Osteoblast (primary cell): ENCODE results near the gene PARD3B. TPM values are rescaled to one million over a fixed set of nuclear protein-coding genes. Genes with fewer than 3 reads are reported as not detected.

ENCODE experiments used
- DNase-seq: peaks from one replicate; pipeline ENCODE4 v3.0.0; 2011; ENCODE audit warnings: low spot score, mixed read lengths; ENCODE audit not compliant: insufficient read length; ENCODE audit errors: missing footprints
- H2AFZ ChIP-seq: 2 replicates; pipeline ENCODE4 v1.6.0; 2011; ENCODE audit warnings: mild to moderate bottlenecking, low read length
- H3K27ac ChIP-seq: 2 replicates; pipeline ENCODE4 v1.5.1; 2011; ENCODE audit warnings: mild to moderate bottlenecking, low read depth, low read length, moderate library complexity
- H3K27me3 ChIP-seq: 2 replicates; pipeline ENCODE4 v1.6.0; 2012; ENCODE audit warnings: mild to moderate bottlenecking, control low read depth, inconsistent platforms, low read length, moderate library complexity; ENCODE audit not compliant: insufficient read depth
- H3K36me3 ChIP-seq: 2 replicates; pipeline ENCODE4 v1.5.1; 2011; ENCODE audit warnings: mild to moderate bottlenecking, low read length, control low read depth, moderate library complexity; ENCODE audit not compliant: insufficient read depth
- H3K4me1 ChIP-seq: 2 replicates; pipeline ENCODE4 v1.5.1; 2011; ENCODE audit warnings: mild to moderate bottlenecking, low read length, control low read depth, moderate library complexity; ENCODE audit not compliant: insufficient read depth
- H3K4me2 ChIP-seq: 2 replicates; pipeline ENCODE4 v1.6.0; 2011; ENCODE audit warnings: mild to moderate bottlenecking, low read length; ENCODE audit not compliant: insufficient read depth
- H3K4me3 ChIP-seq: fragments of 200-600 bp; sonication (generic); 3 replicates; pipeline ENCODE4 v1.5.1; 2012; ENCODE audit warnings: mild to moderate bottlenecking, low read length, inconsistent platforms; ENCODE audit not compliant: insufficient read depth
- H3K79me2 ChIP-seq: 2 replicates; pipeline ENCODE4 v1.6.0; 2012; ENCODE audit warnings: mild to moderate bottlenecking, low read length, control low read depth, inconsistent platforms; ENCODE audit not compliant: insufficient read depth
- H3K9me3 ChIP-seq: 2 replicates; pipeline ENCODE4 v1.5.1; 2011; ENCODE audit warnings: low read depth, low read length, control low read depth
- H4K20me1 ChIP-seq: 2 replicates; pipeline ENCODE4 v1.6.0; 2012; ENCODE audit warnings: mild to moderate bottlenecking, low read length, control low read depth; ENCODE audit not compliant: insufficient read depth
- CTCF ChIP-seq: IDR thresholded peaks from 2 replicates; pipeline ENCODE4 v1.5.1; 2011; ENCODE audit warnings: mild to moderate bottlenecking, low read depth, low read length, moderate library complexity; ENCODE audit errors: extremely low read depth
- total RNA-seq: library from RNA; depleted of rRNA; stranded (reverse); fragments of >200 nt; gene quantifications from 2 replicates; pipeline ENCODE4 v1.2.3, GENCODE V29; 2012

PARD3B gene
- total RNA-seq, 1 donor = 22.4 TPM

GRCh38 chr2:204539019-204539385, 6.3 kb upstream of the PARD3B start:
- H4K20me1 ChIP-seq = no peaks in the 10 kb centered on the region
- no peaks in the 10 kb centered on the region for H3K9me3 ChIP-seq
- no peak overlapping the region for H3K4me3 ChIP-seq
- peaks cover 10% of the 10 kb centered on the region for H3K4me1 ChIP-seq
- peak overlapping the region; percentile 72 for H2AFZ ChIP-seq
- no peaks in the 10 kb centered on the region for H3K36me3 ChIP-seq
- peak overlapping the region; percentile 25 for H3K27ac ChIP-seq
- H3K79me2 ChIP-seq = no peaks in the 10 kb centered on the region
- H3K27me3 ChIP-seq = no peaks in the 10 kb centered on the region
- no peak for DNase-seq
- peak overlapping the region; percentile 40 for H3K4me2 ChIP-seq
- no peak for TF ChIP-seq CTCF

GRCh38 chr2:204541637-204542036, 3.6 kb upstream of the PARD3B start:
- no peak overlapping the region for H3K4me3 ChIP-seq
- H4K20me1 ChIP-seq = no peaks in the 10 kb centered on the region
- no peak overlapping the region for H2AFZ ChIP-seq
- no peak for DNase-seq
- H3K27ac ChIP-seq = no peak overlapping the region
- peaks cover 18% of the 10 kb centered on the region for H3K4me1 ChIP-seq
- no peak for TF ChIP-seq CTCF
- no peak overlapping the region for H3K4me2 ChIP-seq
- no peaks in the 10 kb centered on the region for H3K27me3 ChIP-seq
- peaks cover 8% of the 10 kb centered on the region for H3K79me2 ChIP-seq
- H3K36me3 ChIP-seq = no peaks in the 10 kb centered on the region
- no peaks in the 10 kb centered on the region for H3K9me3 ChIP-seq

GRCh38 chr2:204542982-204543608, 2.2 kb upstream of the PARD3B start:
- H3K4me3 ChIP-seq = no peak overlapping the region
- peaks cover 12% of the 10 kb centered on the region for H3K79me2 ChIP-seq
- no peak for TF ChIP-seq CTCF
- no peak for DNase-seq
- H3K4me1 ChIP-seq = peaks cover 17% of the 10 kb centered on the region
- no peak overlapping the region for H3K4me2 ChIP-seq
- H3K27ac ChIP-seq = no peak overlapping the region
- no peak overlapping the region for H2AFZ ChIP-seq
- no peaks in the 10 kb centered on the region for H4K20me1 ChIP-seq
- H3K9me3 ChIP-seq = no peaks in the 10 kb centered on the region
- no peaks in the 10 kb centered on the region for H3K36me3 ChIP-seq
- H3K27me3 ChIP-seq = no peaks in the 10 kb centered on the region

- Histone ChIP-seq H3K36me3 (no peaks in the 10 kb centered on the region), H4K20me1 (no peaks in the 10 kb centered on the region), H3K79me2 (peaks cover 24% of the 10 kb centered on the region), H3K4me2 (peak overlapping the region; percentile 88), H3K4me1 (peaks cover 22% of the 10 kb centered on the region), H3K9me3 (no peaks in the 10 kb centered on the region), H3K27me3 (no peaks in the 10 kb centered on the region), H3K27ac (no peak overlapping the region), H3K4me3 (peak overlapping the region; percentile 79), H2AFZ (peak overlapping the region; percentile 44)
- no peak for TF ChIP-seq CTCF
- DNase-seq = peak; percentile 76
These were observed 823 bp downstream of the PARD3B start for GRCh38 chr2:204545861-204546735.
